Pons (tissue), 1 donor: ENCODE data around the gene SYT1.

Experiments used
- DNase-seq: peaks from one replicate; pipeline ENCODE4 v3.0.0-alpha.2; 2016; ENCODE audit warnings: low spot score

Gene SYT1

DNA sequence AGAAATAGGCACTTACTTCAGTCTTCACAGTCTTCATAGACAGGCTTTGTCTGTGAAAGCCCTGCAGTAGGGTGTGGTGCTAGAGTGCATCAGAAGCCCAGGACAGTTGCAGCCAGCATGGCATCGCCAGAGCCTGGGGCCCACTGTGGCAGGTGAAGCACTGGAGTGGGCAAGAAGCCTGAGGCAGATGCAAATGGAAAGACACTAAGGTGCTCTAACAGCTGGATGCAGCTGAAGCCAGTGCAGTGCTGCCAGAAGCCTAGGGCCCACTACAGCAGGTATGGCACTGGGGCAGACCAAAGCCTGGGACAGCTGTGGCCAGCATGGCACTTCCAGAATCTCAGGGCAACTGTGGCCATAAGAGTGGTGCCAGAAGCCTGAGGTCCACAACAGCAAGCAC, 358.6 kb downstream of the SYT1 start:
- no peak for DNase-seq

DNA sequence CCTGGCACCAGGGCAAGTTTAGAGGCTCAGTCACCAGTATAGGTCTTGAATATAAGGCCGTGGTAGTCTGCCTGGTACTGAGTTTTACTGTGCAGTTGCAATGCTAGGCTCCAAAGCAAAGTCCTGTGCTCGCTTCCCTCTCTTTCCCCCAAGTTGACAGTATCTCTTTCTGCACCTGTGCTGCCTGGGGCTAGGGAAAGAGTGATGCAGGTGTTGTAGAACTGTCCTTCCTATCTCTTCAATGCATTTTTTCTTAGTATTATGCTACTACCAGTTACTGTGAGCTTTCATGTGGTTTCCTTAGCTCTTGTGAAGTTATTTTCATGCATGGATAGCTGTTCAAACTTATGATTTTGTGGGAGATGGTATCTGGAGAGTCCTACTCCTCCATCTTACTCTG, 359.2 kb downstream of the SYT1 start:
- no peak for DNase-seq

DNA sequence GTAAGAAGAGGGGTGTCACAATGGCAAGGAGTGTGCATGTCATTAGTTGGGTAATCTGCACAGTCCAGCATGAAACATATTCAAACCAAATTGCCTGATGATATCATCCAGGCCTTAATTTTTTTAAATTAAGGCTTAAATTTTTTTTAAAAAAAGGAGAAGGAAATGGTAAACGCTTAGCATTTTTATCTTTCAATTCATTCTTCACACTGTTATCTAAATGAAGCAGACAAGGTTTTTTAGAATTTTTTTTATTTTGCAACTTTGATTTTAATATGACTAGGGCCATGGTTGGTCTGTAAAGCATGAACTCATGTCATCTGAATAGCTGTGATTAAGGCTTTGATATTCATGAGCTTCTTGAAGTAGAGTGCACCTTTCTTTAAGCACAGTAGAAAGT, 362.5 kb downstream of the SYT1 start:
- DNase-seq: no peak

DNA sequence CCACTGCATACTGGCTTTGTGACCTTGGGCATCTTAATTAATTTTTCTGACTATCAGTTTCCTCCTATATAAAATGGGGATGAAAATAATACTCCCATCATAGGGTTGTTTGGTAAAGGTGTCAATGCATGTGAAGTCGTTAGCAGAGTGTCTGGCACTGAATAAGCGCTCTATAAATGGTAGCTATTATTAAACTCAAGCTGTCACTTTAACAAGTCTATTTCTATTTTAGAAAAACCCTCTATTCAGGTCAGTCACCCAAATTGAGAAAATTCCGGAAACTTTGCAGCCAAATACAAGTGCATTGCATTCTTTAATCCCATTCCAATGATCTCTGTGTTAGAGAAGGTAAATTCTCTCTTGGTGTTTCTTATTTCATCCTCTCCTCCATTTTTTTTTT, 363.1 kb downstream of the SYT1 start:
- no peak for DNase-seq

DNA sequence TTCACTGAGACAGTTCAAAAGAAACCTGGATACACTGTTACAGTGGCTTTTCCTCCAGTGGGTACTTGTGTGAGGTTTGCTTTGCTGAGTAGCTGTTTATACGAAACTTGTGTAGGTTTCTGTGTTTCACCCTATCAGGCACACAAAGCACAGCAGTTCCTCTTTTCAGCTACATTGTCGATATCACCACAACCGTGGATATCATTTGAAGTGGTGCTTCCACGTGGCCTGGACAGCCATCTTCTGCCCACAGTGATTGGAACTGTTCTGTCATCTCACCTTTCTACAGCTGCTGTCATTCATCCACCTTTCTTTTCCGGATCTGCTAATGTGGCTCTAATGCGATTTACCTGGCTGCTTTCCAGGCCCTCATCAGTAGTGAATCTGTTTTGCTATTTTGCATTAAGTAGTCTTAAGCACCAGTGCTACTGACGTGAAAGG, 368.8 kb downstream of the SYT1 start:
- DNase-seq: no peak

- no peak for DNase-seq
Observed at GRCh38 chr12:79236920-79237319, 372.3 kb downstream of the SYT1 start.

GRCh38 chr12:79238246-79238645, 373.7 kb downstream of the SYT1 start:
- no peak for DNase-seq

DNA sequence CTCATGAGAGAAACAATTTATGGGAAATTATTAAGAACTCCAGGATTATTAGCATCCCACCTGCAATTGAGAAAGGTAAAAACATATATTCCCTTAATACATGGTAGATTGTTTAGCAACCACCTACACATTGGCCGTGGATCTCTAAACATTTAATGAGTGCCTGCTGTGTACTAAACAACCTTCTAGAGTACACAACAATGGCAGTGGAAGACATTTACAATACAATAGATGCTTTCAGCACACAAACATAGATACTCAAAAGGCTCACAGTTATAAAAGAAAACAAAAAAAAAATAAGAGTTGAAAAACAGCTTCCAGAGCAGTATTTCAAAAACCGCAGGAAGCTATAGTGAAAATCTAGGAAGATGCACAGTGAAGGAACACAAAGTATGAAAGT, 382.9 kb downstream of the SYT1 start:
- DNase-seq: no peak

DNA sequence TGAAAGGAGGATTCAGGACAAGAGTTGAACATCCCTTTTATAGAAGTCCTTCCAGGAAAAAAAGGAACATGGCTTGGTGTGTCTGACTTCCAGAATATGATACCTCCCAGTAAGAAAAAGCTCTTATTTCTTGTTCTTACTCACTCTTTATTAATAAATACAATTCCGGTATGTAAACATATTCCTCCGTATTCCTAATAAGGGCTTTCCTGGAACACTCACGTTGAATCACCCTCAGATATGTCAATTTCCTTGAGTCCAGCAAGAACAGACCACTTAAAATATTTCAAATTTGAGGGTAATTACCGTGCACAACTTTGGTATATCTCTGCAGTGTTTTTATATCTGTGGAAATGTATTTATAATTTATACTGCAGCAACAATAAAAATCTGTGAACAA, 385.6 kb downstream of the SYT1 start:
- DNase-seq: no peak

DNA sequence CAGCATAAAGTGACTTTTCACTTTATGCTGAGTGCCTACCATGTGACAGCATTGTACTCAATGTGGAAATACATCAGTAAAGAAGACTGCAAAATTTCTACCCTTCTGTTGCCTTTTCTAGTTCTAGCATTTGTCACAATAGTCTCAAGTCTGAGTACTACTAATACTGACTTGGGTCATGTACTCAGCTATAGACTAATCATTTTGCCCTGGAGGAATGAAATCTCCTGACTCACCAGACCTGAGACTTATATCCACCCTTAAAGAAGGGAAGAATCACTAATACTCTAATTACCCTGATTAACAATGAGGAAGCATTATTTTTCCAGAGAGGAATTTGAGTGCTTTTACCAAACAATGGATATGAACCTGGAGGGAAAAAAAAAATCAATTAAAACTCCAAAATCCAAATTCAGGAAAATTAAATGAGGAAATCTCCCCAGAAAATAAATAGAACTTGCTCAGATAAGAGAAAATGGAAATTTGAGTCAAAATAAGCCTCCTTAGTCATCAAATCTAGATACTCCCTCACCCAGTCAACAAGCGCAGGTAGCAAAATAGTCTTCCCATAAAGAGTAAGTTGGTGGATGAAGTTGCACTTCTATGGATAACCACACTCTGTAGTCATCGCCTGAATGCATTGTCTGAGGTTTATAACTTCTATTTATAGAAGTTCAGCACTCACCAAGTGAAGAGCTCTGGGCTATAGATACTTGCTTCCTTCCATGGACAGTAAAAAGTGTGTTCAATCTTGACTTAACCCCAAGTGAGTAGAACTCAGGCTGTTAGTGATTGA, 386.6 kb downstream of the SYT1 start:
- no peak for DNase-seq

DNA sequence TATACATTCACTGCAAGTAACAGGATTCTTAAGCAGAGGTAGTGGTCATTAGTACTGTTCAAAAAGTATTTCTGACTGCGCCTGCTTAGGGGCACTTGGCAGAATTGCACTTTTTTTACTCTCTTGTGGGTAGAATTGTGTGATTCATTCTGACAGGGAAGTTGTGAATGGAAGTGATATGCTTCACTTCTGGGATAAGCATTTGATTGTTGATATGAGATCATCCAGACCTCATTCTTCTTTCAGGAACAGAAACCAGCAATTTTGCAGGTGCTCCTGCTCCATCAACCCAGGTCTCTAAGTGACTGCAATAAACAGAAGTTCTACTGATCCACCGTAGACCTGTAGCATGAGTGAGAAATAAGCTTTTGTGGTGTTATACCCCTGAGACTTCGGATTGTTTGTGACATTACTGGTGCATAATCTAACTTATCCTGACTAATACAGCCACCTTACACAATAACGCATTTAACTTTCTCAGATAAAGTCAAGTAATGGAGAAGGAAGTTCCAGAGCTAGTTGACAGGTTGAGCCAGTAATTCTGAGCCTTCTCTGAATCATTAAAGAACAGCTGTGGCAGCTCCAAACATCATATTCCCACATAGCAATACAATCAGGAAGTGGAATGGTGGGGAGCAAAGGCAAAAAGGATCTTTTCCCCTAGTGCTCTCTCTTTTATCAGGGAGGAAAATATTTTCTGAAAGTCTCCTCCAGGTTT, 387.9 kb downstream of the SYT1 start:
- DNase-seq: no peak

DNA sequence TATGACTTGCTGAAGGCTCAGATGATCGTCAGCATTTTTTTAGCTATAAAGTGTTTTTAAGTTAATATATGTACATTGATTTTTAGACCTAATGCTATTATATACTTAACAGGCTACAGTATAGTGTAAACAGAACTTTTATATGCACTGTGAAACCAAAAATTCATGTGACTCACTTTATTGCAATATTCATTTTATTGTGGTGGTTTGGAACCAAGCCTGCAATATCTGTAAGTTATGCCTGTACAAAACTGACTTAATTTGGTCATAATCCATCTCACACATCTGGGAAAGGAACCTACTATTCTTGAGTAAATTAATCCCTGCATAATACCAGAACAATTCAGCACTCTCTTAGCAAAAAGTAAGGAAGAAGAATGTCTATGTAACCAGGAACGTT, 390.7 kb downstream of the SYT1 start:
- no peak for DNase-seq

DNA sequence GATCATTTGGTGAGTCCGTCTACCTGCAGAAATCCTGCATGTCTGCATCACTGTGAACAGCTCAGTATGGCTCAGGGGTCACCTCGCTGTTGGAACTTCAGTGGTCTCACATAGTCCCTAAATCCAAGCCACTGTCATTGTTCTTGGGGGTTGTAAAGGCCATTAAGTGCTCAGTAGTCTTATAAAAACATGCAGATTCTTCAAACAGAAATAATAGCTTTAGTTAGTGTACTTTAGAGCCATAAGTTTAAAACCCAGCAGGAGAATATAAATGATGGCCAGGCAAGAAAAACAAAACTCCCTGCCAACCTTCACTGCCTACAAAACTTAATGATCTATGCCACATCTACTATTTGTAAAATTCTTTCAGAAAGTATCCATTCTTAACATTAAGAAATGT, 396.3 kb downstream of the SYT1 start:
- DNase-seq: no peak

- DNase-seq: no peak
Observed at GRCh38 chr12:79262938-79263337, 398.4 kb downstream of the SYT1 start.

DNA sequence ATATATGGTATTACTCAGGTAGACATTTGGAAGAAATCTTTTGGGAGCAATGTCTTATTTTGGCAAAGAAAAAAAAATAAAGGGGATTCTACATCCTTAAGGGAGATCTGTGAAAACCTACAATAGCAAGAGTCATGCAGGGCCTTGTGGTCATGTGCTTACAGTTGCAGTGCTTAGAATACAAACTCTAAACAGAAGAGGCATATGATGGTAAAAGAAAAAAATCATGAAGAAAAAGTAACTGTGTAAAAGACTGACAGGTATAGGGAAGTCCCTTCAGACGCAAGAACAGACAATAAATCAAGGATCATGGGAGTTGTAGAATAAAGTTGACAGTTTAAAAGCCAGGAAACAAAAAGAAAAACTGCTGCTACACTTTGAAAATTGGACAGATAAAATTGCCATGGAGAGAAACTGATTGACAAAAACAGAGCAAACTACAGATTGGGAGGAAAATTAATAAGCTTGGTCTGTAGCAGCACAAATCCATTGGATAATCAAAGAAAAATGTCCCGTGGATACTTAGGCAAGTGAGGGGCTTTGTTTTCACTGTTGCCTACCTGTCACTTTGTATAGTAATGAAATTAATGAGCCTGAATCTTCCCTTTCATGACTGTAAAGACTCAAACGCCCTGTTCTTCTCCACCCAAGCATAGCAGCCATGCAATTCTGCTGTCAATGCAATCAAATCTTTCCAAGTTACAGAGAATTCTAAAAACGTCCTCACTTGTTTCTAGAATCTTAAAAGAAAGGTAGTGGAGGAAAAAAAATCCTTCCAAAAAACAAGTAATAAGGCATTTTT, 402.0 kb downstream of the SYT1 start:
- DNase-seq: no peak

DNA sequence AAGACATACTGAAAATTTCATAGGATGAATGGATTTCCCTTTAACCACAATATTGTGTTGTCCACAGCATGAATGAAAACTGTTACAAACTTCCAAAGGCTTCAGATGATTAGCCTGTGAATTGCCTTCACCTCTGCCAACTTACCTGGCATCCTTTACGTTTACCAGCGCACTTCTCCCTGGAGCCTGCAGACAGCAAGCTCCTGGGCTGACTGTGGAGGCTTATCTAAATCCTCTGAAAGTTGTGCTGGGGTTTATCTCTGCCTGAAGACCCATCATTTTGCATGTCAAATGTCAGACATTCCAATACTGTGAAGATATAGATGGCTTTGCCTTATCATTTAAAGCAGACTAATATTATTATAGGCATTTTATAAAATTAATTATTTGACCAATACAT, 403.0 kb downstream of the SYT1 start:
- DNase-seq: no peak

GRCh38 chr12:79274501-79275064, 410.0 kb downstream of the SYT1 start:
- no peak for DNase-seq

DNA sequence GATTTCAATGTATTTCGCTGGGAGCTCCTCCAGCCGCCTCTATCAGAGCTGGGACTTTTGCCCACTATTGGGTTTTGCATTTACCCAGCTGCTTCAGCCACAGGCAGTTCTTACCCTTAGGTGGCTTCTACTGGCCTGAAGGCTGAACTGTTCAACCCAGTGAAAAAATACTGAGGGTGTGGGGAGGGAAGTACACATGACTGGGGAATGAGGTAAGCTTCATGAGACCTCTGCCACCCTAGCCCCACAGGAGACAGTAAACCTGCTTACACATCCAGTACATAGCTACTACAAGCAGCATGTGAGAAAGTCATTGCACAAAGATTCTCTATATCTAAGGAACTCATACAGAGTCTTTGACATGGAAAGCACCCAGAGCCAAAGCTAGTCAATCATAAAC, 411.1 kb downstream of the SYT1 start:
- no peak for DNase-seq

DNA sequence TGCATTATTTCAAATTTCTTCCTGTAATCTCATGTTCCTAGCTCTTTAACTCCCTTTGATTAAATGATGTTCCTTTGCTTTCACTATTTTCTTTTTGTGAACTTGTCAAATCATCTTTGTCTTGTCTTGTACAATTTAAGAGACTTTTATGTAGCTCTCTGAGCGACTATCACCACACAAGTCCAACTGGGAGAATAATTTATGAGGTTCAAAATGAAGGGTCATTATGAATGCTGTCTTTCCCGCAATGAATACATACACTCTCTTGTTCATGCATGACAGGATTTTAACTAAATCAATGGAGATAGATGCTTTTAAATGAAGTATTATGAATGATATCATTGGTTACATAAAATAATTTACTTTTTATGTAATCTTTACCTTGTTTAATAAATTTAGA, 418.8 kb downstream of the SYT1 start:
- no peak for DNase-seq

DNA sequence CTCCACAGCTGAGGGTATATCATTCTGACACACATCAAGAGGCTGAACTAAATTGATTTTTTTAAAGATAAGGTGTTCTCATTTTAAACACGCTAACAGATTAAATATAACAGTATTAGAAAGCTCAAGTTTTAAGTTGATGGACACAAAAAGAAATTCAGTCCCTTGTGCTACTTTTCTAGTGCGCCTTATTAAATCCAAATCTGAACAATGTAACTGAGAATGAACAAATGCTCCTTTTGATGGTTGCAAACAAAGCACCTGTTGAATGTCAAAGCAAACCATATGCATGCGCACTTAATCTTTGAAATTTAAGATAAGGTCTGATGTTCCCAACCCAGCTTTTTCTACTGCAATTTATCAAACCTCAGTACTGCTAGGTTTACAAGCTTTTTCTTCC, 424.3 kb downstream of the SYT1 start:
- DNase-seq: no peak

GRCh38 chr12:79291711-79292110, 427.1 kb downstream of the SYT1 start:
- DNase-seq: no peak

DNA sequence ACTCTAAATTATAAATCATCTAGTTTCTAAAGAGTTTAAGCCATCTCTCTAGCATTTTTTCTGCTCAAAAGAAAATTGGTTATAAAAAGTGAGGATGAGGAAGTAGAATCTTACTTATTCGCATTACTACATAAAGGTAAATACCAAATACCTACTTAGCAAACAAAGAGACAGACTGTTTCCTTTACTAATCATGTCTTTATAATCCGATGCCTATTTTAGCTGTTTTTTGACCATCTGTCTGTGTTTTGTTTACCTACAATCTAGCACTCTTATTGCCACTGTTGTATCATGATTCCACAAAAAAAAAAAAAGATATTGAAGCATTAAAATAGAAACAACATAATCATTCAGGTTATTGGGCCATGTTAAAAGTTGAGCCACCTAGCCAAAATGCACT, 430.0 kb downstream of the SYT1 start:
- DNase-seq: no peak

DNA sequence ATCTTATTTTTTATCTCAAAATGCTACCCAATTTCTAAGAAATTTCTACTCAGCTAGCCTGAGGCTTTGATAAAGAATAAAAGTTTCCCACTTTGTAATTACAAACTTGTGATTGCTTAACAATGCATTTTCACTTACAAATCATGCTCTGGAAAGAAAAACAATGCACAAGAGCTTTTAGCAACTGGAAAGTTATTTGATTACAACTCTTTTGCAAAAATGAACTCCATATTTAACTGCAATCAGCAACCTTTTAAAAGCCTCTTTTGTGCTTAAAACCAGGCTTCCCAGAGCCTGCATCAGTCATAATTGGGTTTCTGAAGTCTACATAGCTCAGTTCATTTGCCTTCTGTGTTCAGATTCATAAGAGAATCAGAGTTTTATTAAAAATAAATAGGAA, 431.0 kb downstream of the SYT1 start:
- no peak for DNase-seq
